DMS 273 (cell line): ENCODE data around the gene PIM2.
A peak's percentile ranks its signal among the peaks of the same experiment; 100 is the strongest.
"Not testable (repeated sequence)": the region's sequence is repeated elsewhere in the genome, so short reads cannot be mapped to it uniquely, and the experiment has no call there.

Experiments
- DNase-seq: peaks from one replicate; lab custom pipeline; 2025; ENCODE audit not compliant: unreplicated experiment; lab: John Stamatoyannopoulos, UW

Gene PIM2

DNA sequence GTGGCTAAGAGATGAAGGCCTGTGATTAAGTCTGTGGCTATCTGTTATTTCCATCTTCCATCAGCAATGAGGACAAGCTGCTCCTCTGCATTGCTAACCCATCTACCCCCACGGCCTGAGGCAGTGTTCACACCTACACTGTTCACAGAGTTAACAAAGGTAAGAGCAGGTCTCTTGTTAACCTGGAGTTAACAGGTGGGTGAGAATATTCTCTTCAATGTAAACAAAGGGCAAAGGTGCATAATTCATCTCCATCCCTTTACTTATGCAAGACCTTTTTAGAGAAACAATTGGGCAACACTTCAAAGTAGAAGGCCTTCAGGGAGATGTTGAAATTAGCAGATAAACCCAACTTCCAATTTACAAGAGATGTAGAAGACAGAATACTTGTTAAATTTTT lies 10.2 kb downstream of the PIM2 start:
- no peak for DNase-seq

DNA sequence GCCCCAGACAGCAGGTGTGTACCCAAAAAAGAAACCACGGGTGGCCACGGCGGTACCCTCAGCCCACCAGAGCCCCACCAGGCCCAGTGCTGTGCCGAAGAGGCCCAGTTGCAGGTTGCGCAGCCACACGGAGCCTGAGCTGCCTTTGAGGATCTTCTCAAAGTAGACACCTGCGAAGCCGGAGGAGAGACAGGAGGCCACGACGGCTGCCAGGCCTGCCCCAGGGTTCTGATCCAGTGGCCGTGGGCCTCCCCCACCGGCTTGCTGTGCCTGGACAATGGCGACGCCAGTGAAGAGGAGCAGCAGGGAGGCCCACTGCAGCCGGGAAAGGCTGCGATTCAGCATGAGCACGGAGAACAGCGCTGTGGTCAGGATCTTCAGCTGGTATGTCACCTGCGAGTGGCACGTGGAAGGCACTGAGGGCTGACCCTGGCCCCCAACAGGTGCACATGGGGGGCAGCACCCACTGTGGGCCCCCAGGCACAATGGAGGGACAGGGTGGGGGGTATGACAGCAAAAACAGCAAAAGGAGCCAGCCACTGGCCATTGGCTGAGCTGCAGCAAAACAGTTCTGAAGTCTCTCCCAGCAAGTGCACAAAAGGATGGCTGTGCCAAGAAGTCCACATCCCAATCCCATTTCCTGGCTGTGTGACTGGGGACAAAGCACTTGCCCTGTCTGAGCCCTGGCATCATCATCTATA lies 13.6 kb downstream of the PIM2 start:
- no peak for DNase-seq

DNA sequence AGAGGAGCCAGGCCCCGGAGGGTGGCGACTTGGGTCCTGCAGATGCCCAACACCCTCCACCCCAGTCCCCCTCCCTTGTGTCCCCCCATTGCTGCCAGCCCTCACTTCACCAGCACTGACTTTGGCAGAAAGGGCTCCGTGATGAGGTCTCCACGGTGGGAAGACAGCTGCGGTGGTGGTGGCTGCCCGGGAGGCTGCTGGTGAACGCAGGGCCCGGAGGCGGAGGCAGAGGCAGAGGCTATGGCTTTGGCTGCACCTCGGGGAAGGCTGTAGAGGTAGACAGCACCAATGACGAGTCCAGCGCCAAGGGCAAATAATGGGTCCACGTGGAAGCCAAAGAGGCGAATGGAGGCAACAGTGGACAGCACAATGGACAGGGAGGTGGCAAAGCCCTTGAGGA lies 14.2 kb downstream of the PIM2 start:
- DNase-seq: no peak

DNA sequence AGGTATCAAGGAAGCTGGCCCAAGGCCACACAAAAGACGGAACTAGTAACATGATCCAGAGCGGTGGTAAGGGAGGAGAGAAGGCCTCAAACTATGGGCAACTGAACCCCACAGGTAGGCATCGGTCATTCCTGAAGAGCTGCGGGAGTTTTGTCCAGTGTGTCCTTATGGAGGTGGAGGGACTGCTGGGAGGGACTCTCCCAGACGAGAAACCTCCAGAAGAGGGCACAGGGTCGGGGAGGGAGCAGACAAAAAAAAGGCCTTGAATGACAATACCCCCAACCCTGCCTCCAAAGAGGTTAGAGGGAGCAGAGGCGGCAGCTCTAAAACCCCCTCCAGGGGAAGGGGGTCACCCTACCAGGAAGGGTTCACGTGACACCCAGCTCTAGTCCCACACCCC lies 14.6 kb downstream of the PIM2 start:
- no peak for DNase-seq

DNA sequence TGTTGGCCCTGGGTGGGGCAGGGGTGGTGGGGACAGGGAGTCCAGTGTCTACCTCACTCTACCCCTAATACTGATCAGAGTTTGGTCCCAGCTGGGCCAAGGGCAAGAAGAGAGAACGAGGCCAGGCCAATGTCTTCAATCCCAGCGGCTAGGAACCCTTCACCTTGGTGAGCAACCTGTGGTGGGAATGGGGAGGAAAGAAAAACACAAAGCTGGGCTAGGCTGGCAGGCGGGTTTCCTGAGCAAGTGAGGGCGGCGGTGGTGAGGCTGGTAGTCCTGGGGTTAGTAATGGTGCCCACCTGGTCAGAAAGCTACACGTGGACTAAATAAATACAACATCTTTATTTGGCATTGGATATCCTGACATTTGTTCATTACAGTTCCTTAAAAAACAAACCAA lies 15.5 kb downstream of the PIM2 start:
- DNase-seq: no peak

DNA sequence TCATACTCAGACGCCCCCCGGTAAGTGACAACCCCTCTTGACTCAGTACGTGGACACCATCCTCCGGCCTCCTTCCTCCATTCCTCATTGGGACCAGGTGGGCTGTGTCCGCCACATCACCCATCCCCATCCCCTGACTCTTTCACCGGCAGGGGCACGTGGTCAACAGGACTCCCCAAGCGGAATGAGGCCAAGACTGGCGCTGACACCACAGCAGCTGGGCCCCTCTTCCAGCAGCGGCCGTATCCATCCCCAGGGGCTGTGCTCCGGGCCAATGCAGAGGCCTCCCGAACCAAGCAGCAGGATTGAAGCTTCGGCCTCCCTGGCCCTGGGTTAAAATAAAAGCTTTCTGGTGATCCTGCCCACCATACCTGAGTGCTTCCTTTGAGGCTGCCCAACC lies 16.0 kb downstream of the PIM2 start:
- no peak for DNase-seq

DNA sequence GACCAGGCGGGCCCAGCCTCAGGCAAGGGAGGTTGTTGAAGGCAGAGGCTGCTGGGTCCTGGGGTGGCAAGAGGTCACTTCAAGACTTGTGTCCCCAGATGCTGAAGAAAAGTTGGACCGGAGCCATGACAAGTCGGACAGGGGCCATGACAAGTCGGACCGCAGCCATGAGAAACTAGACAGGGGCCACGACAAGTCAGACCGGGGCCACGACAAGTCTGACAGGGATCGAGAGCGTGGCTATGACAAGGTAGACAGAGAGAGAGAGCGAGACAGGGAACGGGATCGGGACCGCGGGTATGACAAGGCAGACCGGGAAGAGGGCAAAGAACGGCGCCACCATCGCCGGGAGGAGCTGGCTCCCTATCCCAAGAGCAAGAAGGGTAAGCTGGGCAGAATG lies 16.7 kb downstream of the PIM2 start:
- DNase-seq: no peak

DNA sequence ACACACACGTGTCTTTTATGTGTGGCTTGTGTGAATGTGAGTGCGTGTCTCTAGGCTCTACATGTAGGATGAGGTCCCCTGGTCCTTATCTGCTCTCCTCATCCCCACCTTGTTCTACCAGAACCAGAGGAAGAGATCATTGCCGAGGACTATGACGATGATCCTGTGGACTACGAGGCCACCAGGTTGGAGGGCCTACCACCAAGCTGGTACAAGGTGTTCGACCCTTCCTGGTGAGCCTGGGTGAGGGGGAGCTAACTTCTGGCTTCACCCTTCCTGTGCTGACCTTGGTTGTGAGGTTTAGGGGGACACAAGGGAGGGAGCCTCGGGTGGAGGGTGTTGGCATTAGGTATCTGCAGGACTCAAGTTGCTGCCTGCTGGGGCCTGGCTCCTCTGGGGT lies 17.8 kb downstream of the PIM2 start:
- no peak for DNase-seq

DNA sequence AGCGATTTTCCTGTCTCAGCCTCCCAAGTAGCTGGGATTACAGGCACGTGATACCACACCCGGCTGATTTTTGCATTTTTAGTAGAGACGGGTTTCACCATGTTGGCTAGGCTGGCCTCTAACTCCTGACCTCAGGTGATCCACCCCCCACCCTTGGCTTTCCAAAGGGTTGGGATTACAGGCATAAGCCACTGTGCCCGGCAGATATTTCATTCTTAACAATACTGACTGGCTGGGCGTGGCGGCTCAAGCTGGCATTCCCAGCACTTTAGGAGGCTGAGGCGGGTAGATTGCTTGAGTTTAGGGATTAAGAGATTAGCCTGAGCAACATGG lies 19.8 kb downstream of the PIM2 start:
- DNase-seq: no peak

DNA sequence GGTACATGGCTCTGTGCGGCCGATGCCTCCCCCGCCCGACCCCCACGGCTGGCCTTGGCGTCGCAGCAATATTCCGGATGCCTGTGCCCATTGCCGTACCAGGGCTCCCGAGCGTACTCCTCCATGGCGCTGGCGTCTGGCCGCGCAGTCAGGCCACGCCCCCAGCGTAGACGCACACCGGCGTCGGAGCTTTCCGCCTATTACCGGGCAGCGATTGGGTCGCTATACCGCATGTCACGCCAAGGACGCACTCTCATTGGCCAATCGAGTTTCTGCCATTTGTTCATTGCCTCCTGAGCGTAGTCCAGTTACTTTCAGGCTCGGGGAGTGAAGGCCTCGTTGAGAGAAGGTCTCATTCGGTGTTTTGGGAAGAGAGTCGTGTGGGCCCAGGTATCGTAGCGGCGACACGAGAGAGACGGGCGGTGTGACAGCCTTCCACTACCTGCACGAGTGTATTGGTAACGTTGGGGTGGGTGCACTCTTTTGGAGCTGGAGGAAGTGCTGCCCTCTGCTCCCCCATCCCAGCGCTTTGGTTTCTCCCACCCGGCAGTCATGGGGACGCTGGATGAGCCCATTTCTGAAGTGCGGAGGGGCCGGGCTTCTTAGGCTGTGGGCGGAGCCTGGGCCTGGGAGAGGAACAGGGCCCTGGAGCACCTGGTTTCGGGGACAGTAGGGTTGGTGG lies 21.1 kb downstream of the PIM2 start, which contains the start of the genes PQBP1 and TIMM17B:
Gene PQBP1, plus strand, starts transcription at position 306 of the 682 bp plus-strand sequence. CDS start 580 bp downstream, outside the sequence.
Gene TIMM17B, minus strand, starts transcription at position 144 of the 682 bp plus-strand sequence. Its CDS starts 19 bp downstream, at position 125.
- DNase-seq: peak; percentile 98

- DNase-seq: peak; percentile 87
These were observed 21.6 kb downstream of the PIM2 start for GRCh38 chrX:48897157-48897624.

DNA sequence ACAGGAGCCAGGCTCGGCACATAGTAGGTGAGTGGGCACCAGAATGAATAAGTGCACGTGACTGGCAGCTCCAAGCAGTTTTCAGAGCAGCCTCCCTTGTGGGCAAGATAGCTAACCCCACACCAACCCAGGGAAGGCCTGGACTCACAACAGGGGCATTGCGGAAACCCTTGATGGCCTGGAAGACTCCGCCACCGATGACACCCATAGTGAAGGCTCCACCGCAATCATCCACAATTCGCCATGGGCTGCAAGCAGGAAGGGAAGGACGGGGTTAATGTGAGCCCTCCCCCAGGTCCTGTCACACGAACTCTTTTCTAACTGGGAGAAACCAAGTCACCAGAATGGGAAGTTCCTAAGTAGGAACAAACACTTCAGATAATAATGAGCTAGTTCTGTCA lies 22.2 kb downstream of the PIM2 start:
- no peak for DNase-seq

- no peak for DNase-seq
These were observed 23.9 kb downstream of the PIM2 start for GRCh38 chrX:48894891-48895290.

- DNase-seq: no peak
These were observed 25.1 kb downstream of the PIM2 start for GRCh38 chrX:48893556-48894348.

GRCh38 chrX:48892896-48893295 lies 25.9 kb downstream of the PIM2 start:
- DNase-seq: no peak

- peak; percentile 93 for DNase-seq
These were observed 27.2 kb downstream of the PIM2 start for GRCh38 chrX:48891402-48892288.

DNA sequence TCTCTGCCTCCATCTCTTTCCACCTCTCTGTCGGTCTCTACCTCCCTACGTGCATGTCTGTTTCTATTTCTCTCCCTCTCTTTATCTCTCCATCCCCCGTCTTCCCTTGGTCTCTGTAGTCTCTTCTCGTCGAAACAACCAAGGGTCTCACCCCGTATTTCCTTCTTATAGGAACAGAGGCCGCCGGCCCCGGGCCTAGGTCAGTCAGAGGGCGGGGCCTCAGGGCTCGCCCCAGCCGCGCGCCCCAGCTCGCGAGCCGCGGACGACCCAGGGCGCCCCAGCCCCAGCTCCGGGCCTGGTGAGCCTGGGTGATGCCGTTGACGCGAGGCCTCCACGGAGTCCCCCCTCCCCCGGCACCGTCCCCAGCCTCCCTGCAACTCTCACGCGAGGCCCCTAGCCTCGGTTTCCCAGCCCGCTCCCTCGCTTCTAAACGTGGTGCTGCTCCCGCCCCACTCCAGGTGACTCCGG lies 27.9 kb downstream of the PIM2 start:
- peak; percentile 50 for DNase-seq

DNA sequence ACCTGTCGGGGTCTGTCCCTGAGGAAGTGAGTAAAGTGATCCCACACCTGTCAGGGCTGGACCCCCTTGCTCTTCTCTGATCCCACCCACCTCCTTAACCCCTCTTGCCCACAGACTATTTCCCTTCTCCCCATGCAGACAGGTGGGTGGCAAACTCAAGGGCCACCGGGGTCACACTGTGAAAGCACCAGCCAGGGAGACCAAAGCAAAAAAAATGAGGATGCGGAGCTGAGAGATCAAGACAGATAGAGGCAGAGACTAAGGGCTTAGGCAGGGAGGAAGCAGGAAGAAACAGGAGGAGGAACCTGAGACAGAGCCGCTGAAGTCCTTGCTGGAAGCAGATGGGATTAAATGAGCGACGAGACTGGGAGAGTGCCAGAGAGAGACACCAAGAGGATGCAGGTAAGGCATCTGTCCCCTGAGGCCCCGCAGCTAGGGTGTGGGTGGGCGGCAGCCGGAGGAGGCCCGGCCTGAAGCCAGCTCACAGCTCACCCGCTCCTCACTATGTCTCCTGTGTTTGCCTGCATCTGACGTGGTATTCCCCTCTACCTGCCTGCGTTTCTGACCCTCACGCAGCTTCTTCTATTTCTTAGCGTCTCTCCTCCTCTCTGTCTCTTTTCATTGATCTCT lies 28.4 kb downstream of the PIM2 start:
- peak; percentile 50 for DNase-seq

DNA sequence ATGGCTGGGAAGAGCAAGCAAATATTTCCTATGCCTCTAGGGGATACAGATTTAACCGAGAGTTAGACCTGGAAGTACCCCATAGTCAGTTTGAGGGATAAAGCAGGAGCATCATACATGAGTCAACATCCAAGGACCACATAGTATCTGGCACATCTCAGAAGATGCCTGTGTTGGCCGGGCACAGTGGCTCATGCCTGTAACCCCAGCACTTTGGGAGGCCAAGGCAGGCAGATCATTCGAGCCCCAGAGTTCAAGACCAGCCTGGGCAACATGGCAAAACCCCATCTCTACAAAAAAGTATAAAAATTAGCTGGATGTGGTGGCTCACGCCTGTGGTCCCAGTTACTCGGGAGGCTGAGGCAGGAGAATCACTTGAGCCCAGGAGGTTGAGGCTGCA lies 32.2 kb downstream of the PIM2 start:
- DNase-seq: not testable (repeated sequence)

DNA sequence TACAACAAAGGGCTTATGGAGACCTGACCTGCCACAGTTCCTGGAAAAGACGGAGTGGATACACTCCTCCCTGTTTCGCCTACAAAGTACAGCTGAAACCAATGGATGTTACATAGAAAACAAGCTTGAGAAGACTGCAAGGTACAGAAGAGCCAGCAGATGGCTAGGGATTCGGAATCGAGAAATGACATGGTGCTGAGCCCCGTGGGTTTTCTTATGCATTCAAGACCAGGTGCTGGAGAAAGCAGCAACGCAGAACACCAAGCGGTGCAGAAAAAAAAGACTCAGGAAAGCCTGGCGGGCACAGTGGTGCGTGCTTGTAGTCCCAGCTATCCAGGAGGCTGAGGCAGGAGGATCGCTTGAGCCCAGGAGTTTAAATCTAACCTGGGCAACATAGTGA lies 35.1 kb downstream of the PIM2 start:
- DNase-seq: peak; percentile 48
